Measurements from ENCODE around the gene AGK.
A peak's percentile ranks its signal among the peaks of the same experiment; 100 is the strongest.
"Not testable (repeated sequence)": the region's sequence is repeated elsewhere in the genome, so short reads cannot be mapped to it uniquely, and the experiment has no call there.

AGK gene

GRCh38 chr7:141679014-141679413 lies 127.8 kb downstream of the AGK start:
- DNase-seq (ENCODE audit: low spot score) = no peak

GRCh38 chr7:141685285-141686023 lies 134.2 kb downstream of the AGK start:
- DNase-seq (ENCODE audit: low spot score) = no peak

- DNase-seq (ENCODE audit: low spot score) = no peak
These were observed 134.9 kb downstream of the AGK start for GRCh38 chr7:141686074-141686473.

GRCh38 chr7:141686670-141687069 lies 135.5 kb downstream of the AGK start:
- no peak for DNase-seq (ENCODE audit: low spot score)

GRCh38 chr7:141688043-141688442 lies 136.8 kb downstream of the AGK start:
- DNase-seq (ENCODE audit: low spot score) = no peak

GRCh38 chr7:141689072-141689825 lies 138.0 kb downstream of the AGK start:
- DNase-seq (ENCODE audit: low spot score) = not testable (repeated sequence)

- DNase-seq (ENCODE audit: low spot score) = no peak
These were observed 140.3 kb downstream of the AGK start for GRCh38 chr7:141691540-141691939.

- DNase-seq (ENCODE audit: low spot score) = no peak
These were observed 140.8 kb downstream of the AGK start for GRCh38 chr7:141691961-141692360.

GRCh38 chr7:141693082-141693481 lies 141.9 kb downstream of the AGK start:
- no peak for DNase-seq (ENCODE audit: low spot score)

- DNase-seq (ENCODE audit: low spot score) = no peak
These were observed 144.6 kb downstream of the AGK start for GRCh38 chr7:141695803-141696289.

GRCh38 chr7:141696348-141696747 lies 145.1 kb downstream of the AGK start:
- no peak for DNase-seq (ENCODE audit: low spot score)

GRCh38 chr7:141697211-141697871 lies 146.1 kb downstream of the AGK start:
- DNase-seq (ENCODE audit: low spot score) = no peak

- DNase-seq (ENCODE audit: low spot score) = no peak
These were observed 147.2 kb downstream of the AGK start for GRCh38 chr7:141698247-141699015.

GRCh38 chr7:141699860-141700259 lies 148.7 kb downstream of the AGK start:
- no peak for DNase-seq (ENCODE audit: low spot score)

GRCh38 chr7:141700296-141700847 lies 149.2 kb downstream of the AGK start:
- DNase-seq (ENCODE audit: low spot score) = no peak

GRCh38 chr7:141700848-141701371 lies 149.7 kb downstream of the AGK start:
- peak; percentile 77 for DNase-seq (ENCODE audit: low spot score)

GRCh38 chr7:141701489-141702046 lies 150.4 kb downstream of the AGK start:
- peak; percentile 80 for DNase-seq (ENCODE audit: low spot score)

GRCh38 chr7:141702047-141702567 lies 150.9 kb downstream of the AGK start, which contains the start of gene DENND11:
Gene DENND11 (minus strand): TSS chr7:141702166. CDS start chr7:141702153, 13 bp downstream.
- peak; percentile 91 for DNase-seq (ENCODE audit: low spot score)

GRCh38 chr7:141702892-141703291 lies 151.7 kb downstream of the AGK start:
- no peak for DNase-seq (ENCODE audit: low spot score)

GRCh38 chr7:141704112-141704511 lies 152.9 kb downstream of the AGK start:
- no peak for DNase-seq (ENCODE audit: low spot score)

- no peak for DNase-seq (ENCODE audit: low spot score)
These were observed 153.5 kb downstream of the AGK start for GRCh38 chr7:141704741-141705140.

All from D341Med (cell line).